Prostate gland (tissue), 2 donors: Measurements from ENCODE around the gene CLDN20.

Experiments
- CTCF ChIP-seq, 4 experiments: fragments of 200-600 bp in 2 of 4; fragments of 450-650 bp in 2 of 4; sonication (generic) in 2 of 4; IDR thresholded peaks; 1 replicate in 3 of 4; 2 replicates in 1 of 4; pipeline ENCODE4 v1.5.1; 2016 to 2019; ENCODE audit warnings: antibody characterized with exemption in 4 of 4, mild to moderate bottlenecking in 2 of 4, moderate library complexity in 2 of 4
- POLR2A ChIP-seq: fragments of 450-650 bp; IDR thresholded peaks from one replicate; pipeline ENCODE4 v1.6.1; 2016; ENCODE audit warnings: antibody characterized with exemption, mild to moderate bottlenecking
- POLR2AphosphoS5 ChIP-seq: sonication (generic); formaldehyde crosslinking; IDR thresholded peaks from one replicate; pipeline ENCODE4 v1.6.1; 2017; ENCODE audit warnings: antibody characterized with exemption

GRCh38 chr6:155240905-155241600 is 22.8 kb upstream of the CLDN20 start:
- no peak for TF ChIP-seq POLR2A
- TF ChIP-seq CTCF (IDR thresholded peaks at IDR 0.05): no peak
- no peak for TF ChIP-seq POLR2AphosphoS5
